Astrocyte (in vitro differentiated cells and primary cell): ENCODE data around the gene SLC8A3. TPM values are rescaled to one million over a fixed set of nuclear protein-coding genes. Genes with fewer than 3 reads are reported as not detected.

Experiments used
- DNase-seq: peaks from one replicate; pipeline ENCODE4 v3.0.0-alpha.2; 2010; ENCODE audit warnings: low read depth
- FAIRE-seq: peaks from 2 replicates; lab custom pipeline; 2011; peaks lifted over from hg19 to GRCh38; lab: Jason Lieb, UNC
- H2AFZ ChIP-seq: 2 replicates; pipeline ENCODE4 v1.6.0; 2012; ENCODE audit warnings: low read depth, low read length, inconsistent platforms
- H3K27ac ChIP-seq: 2 replicates; pipeline ENCODE4 v1.5.1; 2011; ENCODE audit warnings: low read depth, low read length, inconsistent platforms
- H3K27me3 ChIP-seq: 2 replicates; pipeline ENCODE4 v1.6.0; 2011; ENCODE audit warnings: low read length, inconsistent platforms; ENCODE audit not compliant: insufficient read depth
- H3K36me3 ChIP-seq: 2 replicates; pipeline ENCODE4 v1.5.1; 2011; ENCODE audit warnings: low read length, inconsistent platforms; ENCODE audit not compliant: insufficient read depth
- H3K4me1 ChIP-seq: 2 replicates; pipeline ENCODE4 v1.5.1; 2011; ENCODE audit warnings: low read length, inconsistent platforms; ENCODE audit not compliant: insufficient read depth
- H3K4me2 ChIP-seq: 2 replicates; pipeline ENCODE4 v1.6.0; 2012; ENCODE audit warnings: low read length, inconsistent platforms
- H3K4me3 ChIP-seq: 2 replicates; pipeline ENCODE4 v1.5.1; 2011; ENCODE audit warnings: low read depth, mild to moderate bottlenecking, low read length, inconsistent platforms; ENCODE audit not compliant: insufficient read depth
- H3K79me2 ChIP-seq: 2 replicates; pipeline ENCODE4 v1.6.0; 2012; ENCODE audit warnings: mild to moderate bottlenecking, low read length, inconsistent platforms; ENCODE audit not compliant: insufficient read depth
- H3K9ac ChIP-seq: 2 replicates; pipeline ENCODE4 v1.6.0; 2012; ENCODE audit warnings: mild to moderate bottlenecking, low read length, inconsistent platforms
- H3K9me3 ChIP-seq: 2 replicates; pipeline ENCODE4 v1.5.1; 2012; ENCODE audit warnings: low read depth, mild to moderate bottlenecking, low read length, inconsistent platforms; ENCODE audit not compliant: insufficient read depth
- H4K20me1 ChIP-seq: 2 replicates; pipeline ENCODE4 v1.6.0; 2012; ENCODE audit warnings: low read length, inconsistent platforms; ENCODE audit not compliant: insufficient read depth
- H3K27ac Mint-ChIP-seq: one replicate; pipeline ENCODE4 v1.8.0; 2021; ENCODE audit warnings: mild to moderate bottlenecking, mixed read lengths; ENCODE audit not compliant: unreplicated experiment
- H3K27me3 Mint-ChIP-seq: one replicate; pipeline ENCODE4 v1.8.0; 2021; ENCODE audit warnings: low read depth, mixed read lengths; ENCODE audit not compliant: unreplicated experiment
- H3K36me3 Mint-ChIP-seq: one replicate; pipeline ENCODE4 v1.8.0; 2021; ENCODE audit warnings: low read depth, mixed read lengths; ENCODE audit not compliant: unreplicated experiment
- H3K4me1 Mint-ChIP-seq: one replicate; pipeline ENCODE4 v1.8.0; 2021; ENCODE audit warnings: low read depth, mixed read lengths; ENCODE audit not compliant: unreplicated experiment
- H3K4me3 Mint-ChIP-seq: one replicate; pipeline ENCODE4 v1.8.0; 2021; ENCODE audit warnings: mild to moderate bottlenecking, moderate library complexity, mixed read lengths; ENCODE audit not compliant: unreplicated experiment
- H3K9me3 Mint-ChIP-seq: one replicate; pipeline ENCODE4 v1.8.0; 2021; ENCODE audit warnings: mild to moderate bottlenecking, mixed read lengths; ENCODE audit not compliant: unreplicated experiment
- CTCF ChIP-seq: IDR thresholded peaks from 2 replicates; pipeline ENCODE4 v1.5.1; 2011; ENCODE audit warnings: low read depth, mild to moderate bottlenecking, inconsistent platforms, low read length, moderate library complexity; ENCODE audit not compliant: insufficient read depth
- EZH2 ChIP-seq: IDR thresholded peaks from 2 replicates; pipeline ENCODE4 v1.6.1; 2012; ENCODE audit warnings: mild to moderate bottlenecking, low read length, inconsistent platforms; ENCODE audit not compliant: insufficient read depth
- total RNA-seq: library from RNA; stranded (reverse); gene quantifications from 2 replicates; pipeline ENCODE4 v1.2.1, GENCODE V29; 2021

The SLC8A3 gene
- total RNA-seq, 1 donor from 2014 or later: 0.45 TPM

- Histone ChIP-seq H3K27ac (no peak overlapping the region), H3K4me3 (no peak overlapping the region), H3K36me3 (no peaks in the 10 kb centered on the region), H3K79me2 (no peaks in the 10 kb centered on the region), H3K4me2 (no peak overlapping the region), H3K9ac (no peak overlapping the region), H3K9me3 (no peaks in the 10 kb centered on the region), H3K27me3 (no peaks in the 10 kb centered on the region), H3K4me1 (no peaks in the 10 kb centered on the region), H4K20me1 (no peaks in the 10 kb centered on the region), H2AFZ (no peak overlapping the region)
- Mint-ChIP-seq H3K4me3 (no peak overlapping the region), H3K27ac (no peak overlapping the region), H3K4me1 (no peaks in the 10 kb centered on the region), H3K27me3 (peaks cover 15% of the 10 kb centered on the region), H3K36me3 (no peaks in the 10 kb centered on the region), H3K9me3 (no peaks in the 10 kb centered on the region)
- DNase-seq: no peak
- no peak for FAIRE-seq
- TF ChIP-seq EZH2 (no peak), CTCF (no peak)
Observed at GRCh38 chr14:70148351-70148750, 40.4 kb downstream of the SLC8A3 start.

- DNase-seq (no peak), FAIRE-seq (no peak)
- no peak overlapping the region for H3K4me2 ChIP-seq
- H3K4me1 ChIP-seq: no peaks in the 10 kb centered on the region
- no peak overlapping the region for H3K9ac ChIP-seq
- no peaks in the 10 kb centered on the region for H3K9me3 ChIP-seq
- Mint-ChIP-seq H3K4me1 (no peaks in the 10 kb centered on the region), H3K4me3 (no peak overlapping the region), H3K27ac (no peak overlapping the region), H3K9me3 (no peaks in the 10 kb centered on the region), H3K27me3 (peaks cover 29% of the 10 kb centered on the region), H3K36me3 (no peaks in the 10 kb centered on the region)
- no peak overlapping the region for H2AFZ ChIP-seq
- H3K27me3 ChIP-seq: no peaks in the 10 kb centered on the region
- H3K27ac ChIP-seq: no peak overlapping the region
- no peaks in the 10 kb centered on the region for H3K79me2 ChIP-seq
- no peaks in the 10 kb centered on the region for H3K36me3 ChIP-seq
- no peak overlapping the region for H3K4me3 ChIP-seq
- H4K20me1 ChIP-seq: no peaks in the 10 kb centered on the region
- TF ChIP-seq EZH2 (no peak), CTCF (no peak)
Observed at GRCh38 chr14:70144046-70144445, 44.7 kb downstream of the SLC8A3 start.

GRCh38 chr14:70143306-70143705, 45.4 kb downstream of the SLC8A3 start:
- no peaks in the 10 kb centered on the region for H3K4me1 ChIP-seq
- Mint-ChIP-seq H3K9me3 (no peaks in the 10 kb centered on the region), H3K27me3 (peaks cover 35% of the 10 kb centered on the region), H3K36me3 (no peaks in the 10 kb centered on the region), H3K4me1 (no peaks in the 10 kb centered on the region), H3K27ac (no peak overlapping the region), H3K4me3 (no peak overlapping the region)
- H3K27ac ChIP-seq: no peak overlapping the region
- no peak for TF ChIP-seq EZH2
- TF ChIP-seq CTCF: no peak
- H2AFZ ChIP-seq: no peak overlapping the region
- H3K9ac ChIP-seq: no peak overlapping the region
- H4K20me1 ChIP-seq: no peaks in the 10 kb centered on the region
- no peaks in the 10 kb centered on the region for H3K79me2 ChIP-seq
- H3K36me3 ChIP-seq: no peaks in the 10 kb centered on the region
- no peaks in the 10 kb centered on the region for H3K27me3 ChIP-seq
- no peaks in the 10 kb centered on the region for H3K9me3 ChIP-seq
- no peak overlapping the region for H3K4me3 ChIP-seq
- DNase-seq: no peak
- no peak for FAIRE-seq
- no peak overlapping the region for H3K4me2 ChIP-seq
